Measurements from ENCODE around the gene ZP4.

The ZP4 gene, protein sequence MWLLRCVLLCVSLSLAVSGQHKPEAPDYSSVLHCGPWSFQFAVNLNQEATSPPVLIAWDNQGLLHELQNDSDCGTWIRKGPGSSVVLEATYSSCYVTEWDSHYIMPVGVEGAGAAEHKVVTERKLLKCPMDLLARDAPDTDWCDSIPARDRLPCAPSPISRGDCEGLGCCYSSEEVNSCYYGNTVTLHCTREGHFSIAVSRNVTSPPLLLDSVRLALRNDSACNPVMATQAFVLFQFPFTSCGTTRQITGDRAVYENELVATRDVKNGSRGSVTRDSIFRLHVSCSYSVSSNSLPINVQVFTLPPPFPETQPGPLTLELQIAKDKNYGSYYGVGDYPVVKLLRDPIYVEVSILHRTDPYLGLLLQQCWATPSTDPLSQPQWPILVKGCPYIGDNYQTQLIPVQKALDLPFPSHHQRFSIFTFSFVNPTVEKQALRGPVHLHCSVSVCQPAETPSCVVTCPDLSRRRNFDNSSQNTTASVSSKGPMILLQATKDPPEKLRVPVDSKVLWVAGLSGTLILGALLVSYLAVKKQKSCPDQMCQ

DNA sequence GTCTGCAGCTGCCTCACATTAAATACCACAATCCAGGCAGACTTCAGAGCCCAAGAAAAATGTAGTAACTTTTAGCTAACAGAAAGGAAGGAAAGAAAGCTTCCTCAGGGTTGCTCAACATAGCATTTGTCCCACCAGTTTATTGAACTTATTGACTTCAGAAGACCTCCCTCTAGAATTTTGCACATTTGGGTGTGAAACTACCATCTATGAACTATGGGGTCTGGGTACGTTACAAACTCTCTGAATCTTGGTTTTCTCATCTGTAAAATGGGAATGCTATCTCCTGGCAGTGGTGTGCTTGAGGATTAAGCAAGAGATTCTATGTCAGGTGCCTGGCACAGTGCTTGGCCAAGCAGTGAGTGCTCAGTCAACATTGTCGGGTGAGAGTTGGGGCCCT is at the start of gene ZP4:
ZP4 (minus strand) TSS at position 101 of the 400 bp plus-strand sequence. CDS start 287 bp downstream, outside the sequence.
- TF ChIP-seq, protein P1, sequence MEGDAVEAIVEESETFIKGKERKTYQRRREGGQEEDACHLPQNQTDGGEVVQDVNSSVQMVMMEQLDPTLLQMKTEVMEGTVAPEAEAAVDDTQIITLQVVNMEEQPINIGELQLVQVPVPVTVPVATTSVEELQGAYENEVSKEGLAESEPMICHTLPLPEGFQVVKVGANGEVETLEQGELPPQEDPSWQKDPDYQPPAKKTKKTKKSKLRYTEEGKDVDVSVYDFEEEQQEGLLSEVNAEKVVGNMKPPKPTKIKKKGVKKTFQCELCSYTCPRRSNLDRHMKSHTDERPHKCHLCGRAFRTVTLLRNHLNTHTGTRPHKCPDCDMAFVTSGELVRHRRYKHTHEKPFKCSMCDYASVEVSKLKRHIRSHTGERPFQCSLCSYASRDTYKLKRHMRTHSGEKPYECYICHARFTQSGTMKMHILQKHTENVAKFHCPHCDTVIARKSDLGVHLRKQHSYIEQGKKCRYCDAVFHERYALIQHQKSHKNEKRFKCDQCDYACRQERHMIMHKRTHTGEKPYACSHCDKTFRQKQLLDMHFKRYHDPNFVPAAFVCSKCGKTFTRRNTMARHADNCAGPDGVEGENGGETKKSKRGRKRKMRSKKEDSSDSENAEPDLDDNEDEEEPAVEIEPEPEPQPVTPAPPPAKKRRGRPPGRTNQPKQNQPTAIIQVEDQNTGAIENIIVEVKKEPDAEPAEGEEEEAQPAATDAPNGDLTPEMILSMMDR (IDR thresholded peaks at IDR 0.05; ENCODE audit: insufficient read depth, low read length, poor library complexity, severe bottlenecking) = no peak
- DNase-seq (ENCODE audit: extremely low read depth, insufficient read length) = no peak
- no peaks in the 10 kb centered on the region for H3K36me3 ChIP-seq (ENCODE audit: control insufficient read depth, insufficient read depth, low read length)
- no peaks in the 10 kb centered on the region for H3K27me3 ChIP-seq (replicated peaks; ENCODE audit: control insufficient read depth, insufficient read depth, low read length)
- no peak within 1 kb of the TSS for H3K4me3 ChIP-seq (replicated peaks; ENCODE audit: low read depth, low read length)

DNA sequence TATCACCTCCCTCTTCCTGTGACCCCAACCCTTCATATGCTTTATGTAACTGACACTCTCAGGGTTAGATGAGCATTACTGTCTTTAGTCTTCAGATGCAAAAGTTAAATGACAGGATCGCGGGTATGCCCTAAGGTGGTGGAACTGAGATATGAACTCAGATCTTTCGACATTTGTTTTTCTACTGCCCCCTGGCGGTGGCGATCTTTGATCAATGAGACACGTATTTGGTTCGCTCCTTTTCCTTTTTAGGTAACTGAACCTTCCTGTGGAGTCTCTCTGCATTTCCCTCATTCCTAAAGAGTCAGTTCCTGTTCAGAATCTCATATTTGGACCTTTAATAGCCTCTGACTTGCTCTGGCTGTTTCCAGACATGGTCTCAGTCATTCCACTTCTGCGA is 47.8 kb upstream of the ZP4 start:
- no peak for DNase-seq (ENCODE audit: extremely low read depth, insufficient read length)
- Histone ChIP-seq H3K36me3 (ENCODE audit: control insufficient read depth, insufficient read depth, low read length) (no peaks in the 10 kb centered on the region), H3K4me3 (replicated peaks; ENCODE audit: low read depth, low read length) (no peak overlapping the region), H3K27me3 (replicated peaks; ENCODE audit: control insufficient read depth, insufficient read depth, low read length) (no peaks in the 10 kb centered on the region)
- TF ChIP-seq, protein P1 (IDR thresholded peaks at IDR 0.05; ENCODE audit: insufficient read depth, low read length, poor library complexity, severe bottlenecking) = no peak

DNA sequence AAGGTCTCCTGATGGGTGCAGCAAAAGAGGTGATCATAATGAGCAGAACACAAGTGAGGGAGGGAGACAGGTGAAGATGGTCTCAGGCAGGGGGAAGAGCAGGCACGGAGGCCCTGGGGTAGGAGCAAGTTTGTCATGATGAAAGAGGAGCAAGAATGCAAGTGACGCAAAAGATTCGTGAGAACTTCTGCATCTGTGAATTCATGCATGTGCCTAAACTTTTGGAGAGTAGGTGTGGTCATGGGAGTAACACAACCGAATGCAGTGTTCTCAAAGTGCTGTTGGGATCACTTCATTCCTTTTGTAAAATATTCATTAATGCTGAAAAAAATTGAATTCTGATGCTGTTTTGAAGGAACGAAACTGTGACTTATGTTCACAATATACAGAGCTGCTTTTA is 47.3 kb upstream of the ZP4 start:
- no peak for DNase-seq (ENCODE audit: extremely low read depth, insufficient read length)
- no peaks in the 10 kb centered on the region for H3K27me3 ChIP-seq (replicated peaks; ENCODE audit: control insufficient read depth, insufficient read depth, low read length)
- H3K36me3 ChIP-seq (ENCODE audit: control insufficient read depth, insufficient read depth, low read length) = no peaks in the 10 kb centered on the region
- no peak overlapping the region for H3K4me3 ChIP-seq (replicated peaks; ENCODE audit: low read depth, low read length)
- TF ChIP-seq, protein P1 (IDR thresholded peaks at IDR 0.05; ENCODE audit: insufficient read depth, low read length, poor library complexity, severe bottlenecking) = no peak

DNA sequence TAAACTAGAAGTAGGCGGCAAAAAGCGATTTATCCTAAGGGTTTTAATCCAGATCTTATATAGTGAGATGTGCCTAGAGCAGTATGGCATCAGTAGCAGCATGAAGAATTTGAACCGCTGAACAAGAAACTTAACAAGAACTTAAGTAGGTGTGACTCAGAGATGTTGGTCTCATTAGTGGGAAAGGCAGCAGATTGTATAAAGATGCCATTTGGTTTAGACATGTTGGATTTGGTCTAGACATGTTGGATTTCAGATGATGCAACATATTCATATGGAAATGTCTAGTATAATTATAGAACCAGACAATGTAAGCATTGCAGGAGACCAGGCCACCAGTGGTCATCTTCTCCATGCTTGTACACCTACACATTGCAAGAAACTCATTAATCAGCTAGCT is 42.1 kb upstream of the ZP4 start:
- Histone ChIP-seq H3K36me3 (ENCODE audit: control insufficient read depth, insufficient read depth, low read length) (no peaks in the 10 kb centered on the region), H3K4me3 (replicated peaks; ENCODE audit: low read depth, low read length) (no peak overlapping the region), H3K27me3 (replicated peaks; ENCODE audit: control insufficient read depth, insufficient read depth, low read length) (no peaks in the 10 kb centered on the region)
- TF ChIP-seq, protein P1 (IDR thresholded peaks at IDR 0.05; ENCODE audit: insufficient read depth, low read length, poor library complexity, severe bottlenecking) = no peak
- DNase-seq (ENCODE audit: extremely low read depth, insufficient read length) = no peak

DNA sequence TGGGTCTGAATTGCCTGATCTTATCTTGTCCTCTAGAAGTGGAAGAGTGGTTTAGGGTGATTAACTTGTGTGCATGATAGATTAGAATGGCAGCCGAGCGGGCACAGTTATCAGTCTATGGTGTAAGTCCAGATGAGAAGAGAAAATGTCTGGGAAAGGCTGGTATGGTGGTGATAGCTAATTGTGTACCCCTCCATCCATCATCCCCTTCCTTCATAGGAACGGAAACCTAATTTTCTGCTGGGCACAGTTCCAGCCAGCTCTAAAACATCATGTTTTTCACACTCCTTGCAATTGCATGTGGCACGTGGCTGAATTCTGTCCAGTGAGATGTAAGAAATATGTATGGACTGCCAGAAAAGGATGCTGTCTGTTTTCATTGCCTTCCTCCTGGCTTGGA is 40.9 kb upstream of the ZP4 start:
- Histone ChIP-seq H3K36me3 (ENCODE audit: control insufficient read depth, insufficient read depth, low read length) (no peaks in the 10 kb centered on the region), H3K27me3 (replicated peaks; ENCODE audit: control insufficient read depth, insufficient read depth, low read length) (no peaks in the 10 kb centered on the region), H3K4me3 (replicated peaks; ENCODE audit: low read depth, low read length) (no peak overlapping the region)
- TF ChIP-seq, protein P1 (IDR thresholded peaks at IDR 0.05; ENCODE audit: insufficient read depth, low read length, poor library complexity, severe bottlenecking) = no peak
- no peak for DNase-seq (ENCODE audit: extremely low read depth, insufficient read length)

Measured in GM06990 (cell line).